Erythroblast (primary cell): ENCODE results near the gene PDE8B.

Experiments
- DNase-seq, 2 experiments: peaks; one replicate each; lab custom pipeline; 2025; lab: John Stamatoyannopoulos, UW
- GATA1 ChIP-seq: IDR thresholded peaks from 2 replicates; pipeline ENCODE4 v1.6.1; 2011; ENCODE audit warnings: low read depth, mild to moderate bottlenecking, control low read depth, low read length, moderate library complexity
- POLR2A ChIP-seq: IDR thresholded peaks from 2 replicates; pipeline ENCODE4 v1.6.1; 2011; ENCODE audit warnings: mild to moderate bottlenecking, low read length

The PDE8B gene

GRCh38 chr5:77210091-77210963 lies at the start of gene PDE8B:
TSS of gene PDE8B (plus strand) at chr5:77210680. CDS start at chr5:77210926, 246 bp downstream.
- no peak for TF ChIP-seq GATA1
- TF ChIP-seq POLR2A = no peak
- peak in 1 of 2 experiments; percentile 3 for DNase-seq

- no peak for TF ChIP-seq GATA1
- no peak for TF ChIP-seq POLR2A
- no peak for DNase-seq
Measured at GRCh38 chr5:77163453-77163852, 47.0 kb upstream of the PDE8B start.

- DNase-seq = peak in 1 of 2 experiments; percentile 6
- TF ChIP-seq GATA1 = no peak
- no peak for TF ChIP-seq POLR2A
Measured at GRCh38 chr5:77167063-77167462, 43.4 kb upstream of the PDE8B start.

GRCh38 chr5:77167695-77168121 lies 42.8 kb upstream of the PDE8B start:
- TF ChIP-seq POLR2A (no peak), GATA1 (no peak)
- DNase-seq = no peak

GRCh38 chr5:77168161-77168878 lies 42.2 kb upstream of the PDE8B start:
- TF ChIP-seq GATA1 (no peak), POLR2A (no peak)
- no peak for DNase-seq

- DNase-seq = peak; percentile 14 to 37
- TF ChIP-seq POLR2A = no peak
- no peak for TF ChIP-seq GATA1
Measured at GRCh38 chr5:77168879-77169244, 41.6 kb upstream of the PDE8B start.

- no peak for TF ChIP-seq POLR2A
- TF ChIP-seq GATA1 = no peak
- DNase-seq = no peak
Measured at GRCh38 chr5:77170196-77170890, 40.1 kb upstream of the PDE8B start.

GRCh38 chr5:77171141-77171910 lies 39.2 kb upstream of the PDE8B start:
- no peak for TF ChIP-seq GATA1
- TF ChIP-seq POLR2A = no peak
- no peak for DNase-seq

GRCh38 chr5:77172713-77173328 lies 37.7 kb upstream of the PDE8B start:
- TF ChIP-seq POLR2A (no peak), GATA1 (no peak)
- DNase-seq = no peak

GRCh38 chr5:77174526-77174925 lies 36.0 kb upstream of the PDE8B start:
- TF ChIP-seq GATA1 = no peak
- TF ChIP-seq POLR2A = no peak
- DNase-seq = no peak

- DNase-seq = no peak
- TF ChIP-seq GATA1 = no peak
- no peak for TF ChIP-seq POLR2A
Measured at GRCh38 chr5:77175231-77175630, 35.2 kb upstream of the PDE8B start.

GRCh38 chr5:77176429-77176828 lies 34.1 kb upstream of the PDE8B start:
- no peak for DNase-seq
- no peak for TF ChIP-seq POLR2A
- no peak for TF ChIP-seq GATA1

GRCh38 chr5:77177576-77177975 lies 32.9 kb upstream of the PDE8B start:
- TF ChIP-seq GATA1 = no peak
- no peak for TF ChIP-seq POLR2A
- no peak for DNase-seq
